ENCODE measurements around the gene DGCR8.

The DGCR8 gene

GRCh38 chr22:20099099-20099711 is 19.2 kb downstream of the DGCR8 start:
- H3K27me3 ChIP-seq (ENCODE audit: insufficient read depth, low read length): no peaks in the 10 kb centered on the region
- H3K79me1 ChIP-seq (ENCODE audit: low read length): no peaks in the 10 kb centered on the region
- WGBS (ENCODE audit: extremely low coverage, insufficient coverage, insufficient read length): no CpG with 5 or more reads among the region's 6 CpGs
- H2BK12ac ChIP-seq (ENCODE audit: low read length): no peak overlapping the region
- peaks cover 48 to 64% of the 10 kb centered on the region in 2 experiments for H3K36me3 ChIP-seq (ENCODE audit: control insufficient read depth in 1 of 2, insufficient read depth in 2 of 2, low read length in 2 of 2)
- no peaks in the 10 kb centered on the region for H3K79me2 ChIP-seq (ENCODE audit: control insufficient read depth, insufficient read depth, low read length, poor library complexity)
- H3K14ac ChIP-seq (ENCODE audit: low read length): no peak overlapping the region
- no peak overlapping the region for H2AFZ ChIP-seq (ENCODE audit: insufficient read depth, low read length, poor library complexity)
- H3K4me1 ChIP-seq (ENCODE audit: control insufficient read depth in 1 of 2, insufficient read depth in 2 of 2, low read length in 2 of 2): no peaks in the 10 kb centered on the region
- no peak for DNase-seq
- no peak overlapping the region for H4K12ac ChIP-seq (ENCODE audit: low read depth, low read length)
- no peak overlapping the region for H3K27ac ChIP-seq (ENCODE audit: low read depth, low read length)
- H2BK120ac ChIP-seq (ENCODE audit: insufficient read depth, low read length, poor library complexity): no peak overlapping the region
- no peak overlapping the region for H3K4ac ChIP-seq (ENCODE audit: low read depth, low read length)
- H2AK5ac ChIP-seq (ENCODE audit: low read length): no peak overlapping the region
- H3K4me3 ChIP-seq (ENCODE audit: low read depth, low read length): no peak overlapping the region
- H3K9ac ChIP-seq (ENCODE audit: low read length): no peak overlapping the region
- H3K18ac ChIP-seq (ENCODE audit: low read length): no peak overlapping the region
- no peak overlapping the region for H2BK5ac ChIP-seq (ENCODE audit: low read depth, low read length, poor library complexity)
- H4K91ac ChIP-seq (ENCODE audit: low read depth, low read length): no peak overlapping the region
- no peak overlapping the region for H3K23ac ChIP-seq (ENCODE audit: low read length)
- no peak overlapping the region for H4K8ac ChIP-seq (ENCODE audit: low read depth, low read length)
- no peaks in the 10 kb centered on the region for H3K9me3 ChIP-seq (ENCODE audit: insufficient read depth, low read depth, low read length)
- no peak overlapping the region for H3K4me2 ChIP-seq (ENCODE audit: low read length)

GRCh38 chr22:20101638-20102037 is 21.6 kb downstream of the DGCR8 start:
- no peak overlapping the region for H2AFZ ChIP-seq (ENCODE audit: insufficient read depth, low read length, poor library complexity)
- H2BK120ac ChIP-seq (ENCODE audit: insufficient read depth, low read length, poor library complexity): no peak overlapping the region
- H3K23ac ChIP-seq (ENCODE audit: low read length): no peak overlapping the region
- H3K4me2 ChIP-seq (ENCODE audit: low read length): no peak overlapping the region
- H4K8ac ChIP-seq (ENCODE audit: low read depth, low read length): no peak overlapping the region
- no peak overlapping the region for H2BK12ac ChIP-seq (ENCODE audit: low read length)
- H3K27ac ChIP-seq (ENCODE audit: low read depth, low read length): no peak overlapping the region
- WGBS (ENCODE audit: extremely low coverage, insufficient coverage, insufficient read length): no CpG with 5 or more reads among the region's 8 CpGs
- H3K4me3 ChIP-seq (ENCODE audit: low read depth, low read length): no peak overlapping the region
- H3K4me1 ChIP-seq (ENCODE audit: control insufficient read depth in 1 of 2, insufficient read depth in 2 of 2, low read length in 2 of 2): no peaks in the 10 kb centered on the region
- H3K36me3 ChIP-seq (ENCODE audit: control insufficient read depth in 1 of 2, insufficient read depth in 2 of 2, low read length in 2 of 2): peaks cover 59 to 68% of the 10 kb centered on the region in 2 experiments
- H4K91ac ChIP-seq (ENCODE audit: low read depth, low read length): no peak overlapping the region
- H3K27me3 ChIP-seq (ENCODE audit: insufficient read depth, low read length): no peaks in the 10 kb centered on the region
- H3K4ac ChIP-seq (ENCODE audit: low read depth, low read length): no peak overlapping the region
- H3K14ac ChIP-seq (ENCODE audit: low read length): no peak overlapping the region
- H2AK5ac ChIP-seq (ENCODE audit: low read length): no peak overlapping the region
- no peaks in the 10 kb centered on the region for H3K9me3 ChIP-seq (ENCODE audit: insufficient read depth, low read depth, low read length)
- no peaks in the 10 kb centered on the region for H3K79me2 ChIP-seq (ENCODE audit: control insufficient read depth, insufficient read depth, low read length, poor library complexity)
- H3K79me1 ChIP-seq (ENCODE audit: low read length): no peaks in the 10 kb centered on the region
- H3K18ac ChIP-seq (ENCODE audit: low read length): no peak overlapping the region
- H4K12ac ChIP-seq (ENCODE audit: low read depth, low read length): no peak overlapping the region
- no peak overlapping the region for H3K9ac ChIP-seq (ENCODE audit: low read length)
- no peak overlapping the region for H2BK5ac ChIP-seq (ENCODE audit: low read depth, low read length, poor library complexity)
- DNase-seq: no peak

GRCh38 chr22:20102203-20102780 is 22.3 kb downstream of the DGCR8 start:
- H2AFZ ChIP-seq (ENCODE audit: insufficient read depth, low read length, poor library complexity): no peak overlapping the region
- no peak overlapping the region for H3K14ac ChIP-seq (ENCODE audit: low read length)
- peaks cover 66 to 74% of the 10 kb centered on the region in 2 experiments for H3K36me3 ChIP-seq (ENCODE audit: control insufficient read depth in 1 of 2, insufficient read depth in 2 of 2, low read length in 2 of 2)
- H3K18ac ChIP-seq (ENCODE audit: low read length): no peak overlapping the region
- no peak overlapping the region for H3K9ac ChIP-seq (ENCODE audit: low read length)
- H3K79me2 ChIP-seq (ENCODE audit: control insufficient read depth, insufficient read depth, low read length, poor library complexity): no peaks in the 10 kb centered on the region
- no peaks in the 10 kb centered on the region for H3K79me1 ChIP-seq (ENCODE audit: low read length)
- no peak overlapping the region for H3K4ac ChIP-seq (ENCODE audit: low read depth, low read length)
- H3K23ac ChIP-seq (ENCODE audit: low read length): no peak overlapping the region
- no peak overlapping the region for H3K4me3 ChIP-seq (ENCODE audit: low read depth, low read length)
- H4K12ac ChIP-seq (ENCODE audit: low read depth, low read length): no peak overlapping the region
- no peak overlapping the region for H2BK12ac ChIP-seq (ENCODE audit: low read length)
- no peak overlapping the region for H2BK120ac ChIP-seq (ENCODE audit: insufficient read depth, low read length, poor library complexity)
- H2BK5ac ChIP-seq (ENCODE audit: low read depth, low read length, poor library complexity): no peak overlapping the region
- DNase-seq: no peak
- no peaks in the 10 kb centered on the region for H3K4me1 ChIP-seq (ENCODE audit: control insufficient read depth in 1 of 2, insufficient read depth in 2 of 2, low read length in 2 of 2)
- no peak overlapping the region for H3K4me2 ChIP-seq (ENCODE audit: low read length)
- no peak overlapping the region for H2AK5ac ChIP-seq (ENCODE audit: low read length)
- WGBS (ENCODE audit: extremely low coverage, insufficient coverage, insufficient read length): no CpG with 5 or more reads among the region's 12 CpGs
- no peak overlapping the region for H3K27ac ChIP-seq (ENCODE audit: low read depth, low read length)
- H3K9me3 ChIP-seq (ENCODE audit: insufficient read depth, low read depth, low read length): no peaks in the 10 kb centered on the region
- no peak overlapping the region for H4K91ac ChIP-seq (ENCODE audit: low read depth, low read length)
- H4K8ac ChIP-seq (ENCODE audit: low read depth, low read length): no peak overlapping the region
- no peaks in the 10 kb centered on the region for H3K27me3 ChIP-seq (ENCODE audit: insufficient read depth, low read length)

DNA sequence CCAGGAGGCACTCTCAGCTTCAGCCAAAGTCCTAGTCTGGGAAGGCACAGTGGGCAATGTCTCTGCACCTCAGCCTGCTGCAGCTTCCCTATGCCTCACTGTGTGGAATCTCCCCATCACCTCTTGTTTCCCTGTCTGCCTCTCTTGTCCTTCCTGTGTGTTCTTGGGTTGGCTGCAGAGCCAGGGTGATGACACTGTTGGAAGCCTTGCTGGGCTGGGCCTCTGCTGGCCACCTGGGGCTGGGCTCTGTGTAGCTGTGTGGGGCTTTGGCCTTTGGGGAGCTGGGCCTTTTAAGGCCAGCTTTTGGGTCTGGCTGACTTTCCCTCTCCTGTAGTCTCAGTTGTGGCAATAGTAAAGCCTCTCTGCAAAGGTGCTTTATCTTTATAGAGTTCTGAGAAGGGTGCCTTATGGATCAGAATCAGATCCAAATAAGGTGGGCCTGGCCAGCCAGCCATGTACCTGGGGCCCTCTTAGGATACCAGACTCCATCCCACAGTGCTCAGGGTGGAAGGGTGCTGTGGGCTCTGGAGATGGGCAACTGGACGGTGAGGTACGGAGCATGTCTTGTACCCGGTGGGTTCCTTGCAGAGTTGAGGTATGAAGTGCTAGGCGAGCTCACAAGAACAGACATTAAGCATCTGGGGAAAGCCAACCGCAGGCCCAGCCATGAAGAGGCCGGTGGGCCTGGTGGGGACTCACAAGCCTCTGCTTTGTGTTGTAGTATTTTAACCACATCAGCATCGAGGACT is 25.6 kb downstream of the DGCR8 start:
- no peak overlapping the region for H2BK12ac ChIP-seq (ENCODE audit: low read length)
- no peaks in the 10 kb centered on the region for H3K4me1 ChIP-seq (ENCODE audit: control insufficient read depth in 1 of 2, insufficient read depth in 2 of 2, low read length in 2 of 2)
- no peak overlapping the region for H3K9ac ChIP-seq (ENCODE audit: low read length)
- no peaks in the 10 kb centered on the region for H3K79me2 ChIP-seq (ENCODE audit: control insufficient read depth, insufficient read depth, low read length, poor library complexity)
- no peak overlapping the region for H3K4me2 ChIP-seq (ENCODE audit: low read length)
- no peak overlapping the region for H3K23ac ChIP-seq (ENCODE audit: low read length)
- H2AK5ac ChIP-seq (ENCODE audit: low read length): no peak overlapping the region
- no peaks in the 10 kb centered on the region for H3K79me1 ChIP-seq (ENCODE audit: low read length)
- H2BK5ac ChIP-seq (ENCODE audit: low read depth, low read length, poor library complexity): no peak overlapping the region
- no peak overlapping the region for H3K4me3 ChIP-seq (ENCODE audit: low read depth, low read length)
- H3K27me3 ChIP-seq (ENCODE audit: insufficient read depth, low read length): no peaks in the 10 kb centered on the region
- no peak overlapping the region for H4K12ac ChIP-seq (ENCODE audit: low read depth, low read length)
- H3K14ac ChIP-seq (ENCODE audit: low read length): no peak overlapping the region
- H3K4ac ChIP-seq (ENCODE audit: low read depth, low read length): no peak overlapping the region
- WGBS (ENCODE audit: extremely low coverage, insufficient coverage, insufficient read length): no CpG with 5 or more reads among the region's 7 CpGs
- H2AFZ ChIP-seq (ENCODE audit: insufficient read depth, low read length, poor library complexity): no peak overlapping the region
- H4K91ac ChIP-seq (ENCODE audit: low read depth, low read length): no peak overlapping the region
- no peak overlapping the region for H4K8ac ChIP-seq (ENCODE audit: low read depth, low read length)
- H3K27ac ChIP-seq (ENCODE audit: low read depth, low read length): no peak overlapping the region
- peaks cover 84% of the 10 kb centered on the region in 2 experiments for H3K36me3 ChIP-seq (ENCODE audit: control insufficient read depth in 1 of 2, insufficient read depth in 2 of 2, low read length in 2 of 2)
- H3K18ac ChIP-seq (ENCODE audit: low read length): no peak overlapping the region
- no peak overlapping the region for H2BK120ac ChIP-seq (ENCODE audit: insufficient read depth, low read length, poor library complexity)
- DNase-seq: no peak
- H3K9me3 ChIP-seq (ENCODE audit: insufficient read depth, low read depth, low read length): no peaks in the 10 kb centered on the region
